Measurements from ENCODE around the gene CITED4.

DNA sequence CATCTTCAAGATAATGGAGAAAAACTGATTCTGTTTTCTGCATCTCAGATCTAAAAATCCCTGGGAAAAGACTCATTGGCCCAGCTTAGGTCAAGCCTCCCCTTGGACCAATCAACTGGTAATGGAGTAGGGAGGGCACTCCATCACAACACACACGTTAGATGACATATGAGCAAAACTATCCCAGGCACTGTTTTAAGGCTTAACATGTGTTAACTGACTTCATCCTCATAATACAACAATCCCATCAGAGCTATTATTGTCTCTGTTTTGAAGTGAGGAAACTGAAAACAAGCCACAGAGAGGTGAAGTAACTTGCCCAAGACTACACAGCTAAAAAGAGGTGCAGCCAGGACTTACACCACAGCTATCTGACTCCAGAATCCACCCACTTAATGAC is 14.7 kb upstream of the CITED4 start:
- TF ChIP-seq, protein P1, sequence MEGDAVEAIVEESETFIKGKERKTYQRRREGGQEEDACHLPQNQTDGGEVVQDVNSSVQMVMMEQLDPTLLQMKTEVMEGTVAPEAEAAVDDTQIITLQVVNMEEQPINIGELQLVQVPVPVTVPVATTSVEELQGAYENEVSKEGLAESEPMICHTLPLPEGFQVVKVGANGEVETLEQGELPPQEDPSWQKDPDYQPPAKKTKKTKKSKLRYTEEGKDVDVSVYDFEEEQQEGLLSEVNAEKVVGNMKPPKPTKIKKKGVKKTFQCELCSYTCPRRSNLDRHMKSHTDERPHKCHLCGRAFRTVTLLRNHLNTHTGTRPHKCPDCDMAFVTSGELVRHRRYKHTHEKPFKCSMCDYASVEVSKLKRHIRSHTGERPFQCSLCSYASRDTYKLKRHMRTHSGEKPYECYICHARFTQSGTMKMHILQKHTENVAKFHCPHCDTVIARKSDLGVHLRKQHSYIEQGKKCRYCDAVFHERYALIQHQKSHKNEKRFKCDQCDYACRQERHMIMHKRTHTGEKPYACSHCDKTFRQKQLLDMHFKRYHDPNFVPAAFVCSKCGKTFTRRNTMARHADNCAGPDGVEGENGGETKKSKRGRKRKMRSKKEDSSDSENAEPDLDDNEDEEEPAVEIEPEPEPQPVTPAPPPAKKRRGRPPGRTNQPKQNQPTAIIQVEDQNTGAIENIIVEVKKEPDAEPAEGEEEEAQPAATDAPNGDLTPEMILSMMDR (conservative IDR thresholded peaks at IDR 0.05 in 1 of 2, IDR thresholded peaks at IDR 0.05 in 1 of 2; ENCODE audit: low read depth in 1 of 2, low read length in 2 of 2): no peak
- TF ChIP-seq EZH2 (IDR thresholded peaks at IDR 0.05; ENCODE audit: low read length, missing control alignments): no peak

Data from fibroblast of lung (primary cell).